Forelimb muscle (tissue), 1 donor: Measurements from ENCODE around the gene UCHL3. TPM values are rescaled to one million over a fixed set of nuclear protein-coding genes. Genes with fewer than 3 reads are reported as not detected.
"Not testable (repeated sequence)": the region's sequence is repeated elsewhere in the genome, so short reads cannot be mapped to it uniquely, and the experiment has no call there.

Experiments used
- DNase-seq: peaks from one replicate; pipeline ENCODE4 v3.0.0-alpha.2; 2013; ENCODE audit warnings: low read depth
- polyA plus RNA-seq: library from polyadenylated mRNA; unstranded; fragments of 120-200 nt; gene quantifications from one replicate; pipeline ENCODE4 v1.2.1, GENCODE V29; 2013; ENCODE audit not compliant: insufficient read length

The UCHL3 gene
- polyA plus RNA-seq, result 18.5 TPM

DNA sequence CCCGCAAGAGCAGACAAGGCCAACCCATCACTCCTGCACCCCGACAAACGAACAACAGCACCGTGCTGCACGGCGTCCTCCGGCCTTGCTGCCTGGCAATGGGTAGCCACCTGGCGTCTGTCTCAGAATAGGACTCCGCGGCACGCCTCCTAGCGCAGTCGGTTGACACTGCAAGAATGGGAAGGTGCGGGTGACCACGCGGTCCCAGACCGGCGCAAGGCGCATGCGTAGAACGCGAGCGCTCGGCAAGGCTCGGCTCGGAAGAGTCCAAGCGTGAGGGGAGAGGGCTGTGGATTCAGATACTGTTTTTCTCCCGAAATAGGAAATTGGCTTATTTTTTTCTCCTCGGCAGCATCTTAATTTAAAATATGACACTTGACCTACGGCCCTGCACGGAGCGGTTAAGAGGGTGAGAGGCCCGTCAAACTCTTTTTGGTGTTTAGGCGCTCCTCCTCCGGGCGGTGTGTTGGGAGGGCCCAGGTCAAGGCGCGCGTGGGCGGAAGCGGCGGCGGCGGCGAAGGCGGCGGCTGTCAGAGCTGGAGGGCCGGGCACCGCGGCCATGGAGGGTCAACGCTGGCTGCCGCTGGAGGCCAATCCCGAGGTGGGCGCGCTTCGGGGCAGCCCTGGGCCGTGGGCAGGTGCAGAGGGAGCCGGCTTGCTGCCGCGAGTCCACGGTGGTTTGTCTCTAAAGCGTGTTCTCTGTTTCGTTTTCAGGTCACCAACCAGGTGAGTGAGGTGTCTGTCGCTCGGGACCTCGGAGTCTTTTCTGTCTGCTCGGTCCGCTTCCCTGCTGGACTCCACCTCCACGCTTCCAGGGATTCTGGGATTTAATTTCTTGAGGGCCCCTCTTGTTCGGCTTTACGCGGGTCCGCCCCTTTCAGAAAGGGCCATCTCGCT, at the start of gene UCHL3:
TSS of gene UCHL3 (plus strand) at position 530 of the 897 bp plus-strand sequence. CDS start at position 560, 30 bp downstream.
- peak; percentile 94 for DNase-seq

DNA sequence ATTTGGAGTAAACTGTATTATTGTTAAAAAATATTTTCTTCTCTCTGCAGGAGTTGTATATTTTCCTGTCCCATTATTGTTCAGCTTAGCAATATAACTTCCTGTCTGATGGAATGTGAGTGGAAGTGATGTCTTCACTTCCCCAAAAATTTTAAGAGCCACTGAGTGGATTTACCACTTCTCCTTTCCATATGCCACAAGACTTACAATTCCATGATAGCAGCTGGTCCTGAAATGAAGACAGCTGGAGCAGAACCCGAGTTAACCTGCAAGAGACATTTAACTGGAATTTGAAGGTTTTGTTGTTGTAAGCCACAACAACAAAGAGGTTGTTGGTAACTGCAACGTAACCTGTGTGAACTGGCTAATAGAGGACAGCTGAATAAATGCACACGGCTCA, 44.3 kb upstream of the UCHL3 start:
- DNase-seq, result no peak

DNA sequence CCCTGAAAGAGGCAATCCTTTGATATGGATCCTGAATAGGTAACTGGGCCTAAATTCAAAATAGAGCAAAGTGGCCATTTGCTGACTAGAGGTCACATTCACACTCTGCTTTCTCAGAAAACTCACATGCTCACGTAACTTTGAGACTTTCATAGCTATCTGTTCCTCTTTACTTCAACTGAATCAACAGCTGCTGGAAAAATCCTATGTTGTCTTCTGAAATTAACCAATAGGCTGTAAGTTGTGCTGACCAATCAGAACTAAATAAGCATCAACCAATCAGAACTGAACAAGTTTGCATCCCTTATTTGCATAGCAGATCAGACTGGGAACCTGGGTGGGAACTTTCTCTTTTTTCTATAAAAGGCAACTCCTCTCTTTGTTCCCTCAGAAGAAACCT, 43.6 kb upstream of the UCHL3 start:
- no peak for DNase-seq

DNA sequence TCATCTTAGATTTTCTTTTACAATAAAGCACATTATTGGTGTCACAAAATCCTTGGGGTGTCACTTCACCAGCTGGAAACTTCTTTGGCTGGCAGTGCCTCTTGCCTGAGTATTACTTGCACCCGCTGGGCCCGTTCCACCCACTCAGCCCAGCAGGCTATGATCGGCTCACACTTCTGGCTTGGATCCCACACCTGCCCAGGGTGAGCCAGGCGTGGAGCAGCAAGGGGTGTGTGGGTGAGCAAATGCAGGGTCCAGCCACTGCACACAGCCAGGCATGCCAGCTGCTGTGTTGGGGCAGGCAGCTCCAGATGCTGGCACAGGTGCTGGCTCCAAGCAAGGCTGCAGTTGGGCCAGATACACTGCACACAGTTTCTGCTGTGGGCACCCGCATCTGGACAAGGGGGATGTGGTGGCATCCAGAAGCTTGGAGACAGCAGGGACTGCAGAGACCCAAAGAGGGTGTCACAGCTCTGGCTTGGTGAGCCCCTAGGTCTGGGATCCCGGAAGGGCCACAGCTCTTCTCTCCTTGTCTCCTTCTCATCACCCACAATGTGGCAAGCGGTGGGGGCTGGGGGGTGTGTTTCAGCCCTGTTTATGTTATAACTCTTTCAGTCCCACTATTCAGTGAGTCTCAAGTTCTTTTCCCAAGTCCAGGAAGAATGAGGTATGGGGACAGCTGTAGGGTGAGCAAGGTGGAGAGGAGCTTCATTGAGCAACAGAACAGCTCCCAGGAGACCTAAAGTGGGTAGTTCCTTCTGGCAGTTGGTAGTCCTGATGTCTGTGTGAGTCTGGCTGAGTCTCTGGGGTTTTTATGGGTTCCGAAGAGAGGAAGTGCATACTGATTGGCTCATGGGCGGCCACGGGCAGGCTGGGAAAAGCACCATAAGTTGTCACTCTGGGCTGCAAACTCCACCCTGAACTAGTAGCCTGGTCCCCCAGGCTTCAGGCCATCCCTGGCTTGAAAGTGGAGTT, 42.3 kb upstream of the UCHL3 start:
- DNase-seq, result no peak

DNA sequence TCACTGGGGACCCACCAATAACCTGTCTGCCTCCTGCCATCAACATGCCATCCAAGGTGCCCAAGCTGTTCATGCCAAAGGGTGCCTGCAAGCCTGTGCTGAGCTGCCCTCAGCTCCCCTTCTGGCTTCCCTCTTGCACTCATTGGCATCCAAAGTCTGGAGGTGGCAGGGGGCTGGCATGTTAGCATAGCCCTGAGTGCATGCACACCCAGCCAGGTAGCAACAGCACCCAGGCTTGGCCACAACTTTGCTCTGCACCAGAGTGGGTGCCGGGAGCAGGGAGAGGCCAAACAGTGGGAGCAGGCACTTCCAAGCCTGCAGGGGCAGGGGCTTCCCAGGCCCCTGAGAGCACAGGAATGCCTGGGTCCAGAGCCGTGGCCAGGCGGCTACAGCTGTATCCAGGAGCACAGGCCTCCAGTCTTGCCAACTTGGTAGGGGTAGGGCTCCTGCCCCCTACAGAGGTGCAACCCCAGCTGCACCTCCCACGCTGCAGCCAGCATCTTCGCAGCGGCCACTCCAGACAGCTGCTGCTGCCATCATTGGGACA, 41.5 kb upstream of the UCHL3 start:
- no peak for DNase-seq

DNA sequence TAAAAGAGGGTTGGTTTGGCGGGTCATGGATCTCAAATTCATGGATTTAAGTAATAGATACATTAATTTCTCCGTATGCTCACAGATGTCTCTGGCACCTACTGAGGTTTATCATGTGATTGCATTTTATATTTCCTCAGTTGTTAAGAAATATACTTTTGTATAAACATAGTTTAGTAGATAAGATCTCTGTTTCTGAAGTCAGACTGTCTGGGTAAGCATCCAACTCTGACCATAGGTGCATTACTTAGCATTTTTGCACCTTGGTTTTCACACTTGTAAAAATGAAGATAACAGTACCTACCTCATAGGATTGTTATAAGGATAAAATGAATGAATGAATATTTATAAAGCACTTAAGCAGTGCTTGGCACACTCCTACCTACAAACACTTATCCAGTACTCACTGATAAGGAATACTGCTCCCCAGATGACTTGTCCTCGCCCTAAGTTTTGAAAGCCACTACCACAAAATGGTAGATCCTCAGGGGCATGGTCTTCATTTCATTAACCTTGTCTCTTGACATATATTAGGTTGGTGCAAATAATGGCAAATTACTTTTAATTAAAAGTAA, 38.5 kb upstream of the UCHL3 start:
- DNase-seq, result no peak

DNA sequence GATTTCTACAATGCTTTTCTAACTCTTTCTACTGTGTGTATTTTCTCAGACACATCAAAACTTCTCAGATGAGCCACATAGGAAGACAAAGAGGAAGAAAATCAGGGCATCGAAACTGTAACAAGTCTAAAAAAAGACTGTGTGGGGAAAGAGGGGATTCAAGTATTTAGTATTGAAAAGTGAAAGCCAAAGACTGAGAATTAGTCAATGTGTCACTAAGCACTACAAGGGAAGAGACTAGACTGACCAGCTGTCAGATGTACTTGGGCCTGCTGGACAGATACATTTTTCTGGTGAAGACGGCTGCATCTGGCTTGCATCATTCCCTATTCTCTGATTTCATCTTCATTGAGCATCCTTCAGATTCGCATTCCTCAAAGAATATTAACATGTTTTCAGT, 37.3 kb upstream of the UCHL3 start:
- DNase-seq, result peak; percentile 34

DNA sequence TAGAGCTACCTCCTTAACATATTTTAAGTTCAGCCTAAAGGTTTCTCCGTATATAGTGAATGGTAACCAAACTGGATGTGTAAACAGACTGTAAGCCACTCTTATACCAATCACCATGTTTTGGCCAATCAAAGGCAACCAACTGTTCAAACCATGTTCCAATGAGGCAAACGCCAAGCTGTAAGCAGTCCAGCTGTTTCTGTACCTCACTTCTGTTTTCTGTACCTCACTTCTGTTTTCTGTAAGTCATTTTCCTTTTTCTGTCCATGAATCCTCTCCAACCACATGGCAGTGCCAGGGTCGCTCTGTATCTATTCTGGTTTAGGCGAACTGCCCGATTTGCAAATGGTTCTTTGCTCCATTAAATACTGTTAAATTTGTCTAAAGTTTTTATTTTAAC, 36.3 kb upstream of the UCHL3 start:
- DNase-seq, result no peak

DNA sequence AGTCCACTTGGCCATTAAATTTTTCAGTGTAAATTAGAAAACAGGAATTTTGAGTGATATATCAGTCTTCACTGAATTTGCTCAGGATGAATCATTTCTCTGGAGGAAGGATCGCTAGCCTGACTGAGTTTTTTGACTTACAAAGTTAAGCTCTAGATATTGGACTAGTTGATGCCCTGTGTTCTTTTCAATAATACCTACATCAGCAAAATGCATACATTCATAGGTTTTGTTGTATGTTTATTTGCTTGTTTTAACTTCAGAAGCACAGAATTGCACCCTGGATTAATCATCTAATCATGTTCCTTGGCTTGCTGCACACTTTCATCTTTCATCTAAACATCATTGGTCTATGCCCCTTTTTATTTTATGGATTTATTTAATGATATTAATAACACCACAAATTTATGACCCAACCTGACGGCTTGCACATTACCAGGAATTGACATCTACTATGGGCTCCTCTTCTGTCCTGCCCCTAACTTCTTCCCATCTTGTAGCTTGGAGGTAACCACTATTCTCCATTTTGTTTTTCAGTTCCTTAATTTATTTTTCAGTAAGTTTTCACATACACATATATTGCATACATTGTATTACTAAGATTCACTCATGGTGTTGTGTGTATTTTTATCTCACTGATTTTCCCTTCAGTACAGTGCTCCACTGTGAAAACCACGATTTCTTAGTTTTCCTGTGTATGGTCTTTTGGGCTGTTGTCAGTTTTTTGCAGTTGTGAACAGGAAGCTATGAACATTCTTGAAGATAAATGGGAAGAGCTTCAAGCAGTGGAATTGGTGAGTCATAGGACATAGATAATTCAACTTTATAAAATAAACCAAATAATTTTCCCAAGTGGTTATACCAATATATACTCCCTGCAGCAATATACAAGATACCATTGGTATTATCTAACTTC, 35.3 kb upstream of the UCHL3 start:
- no peak for DNase-seq

DNA sequence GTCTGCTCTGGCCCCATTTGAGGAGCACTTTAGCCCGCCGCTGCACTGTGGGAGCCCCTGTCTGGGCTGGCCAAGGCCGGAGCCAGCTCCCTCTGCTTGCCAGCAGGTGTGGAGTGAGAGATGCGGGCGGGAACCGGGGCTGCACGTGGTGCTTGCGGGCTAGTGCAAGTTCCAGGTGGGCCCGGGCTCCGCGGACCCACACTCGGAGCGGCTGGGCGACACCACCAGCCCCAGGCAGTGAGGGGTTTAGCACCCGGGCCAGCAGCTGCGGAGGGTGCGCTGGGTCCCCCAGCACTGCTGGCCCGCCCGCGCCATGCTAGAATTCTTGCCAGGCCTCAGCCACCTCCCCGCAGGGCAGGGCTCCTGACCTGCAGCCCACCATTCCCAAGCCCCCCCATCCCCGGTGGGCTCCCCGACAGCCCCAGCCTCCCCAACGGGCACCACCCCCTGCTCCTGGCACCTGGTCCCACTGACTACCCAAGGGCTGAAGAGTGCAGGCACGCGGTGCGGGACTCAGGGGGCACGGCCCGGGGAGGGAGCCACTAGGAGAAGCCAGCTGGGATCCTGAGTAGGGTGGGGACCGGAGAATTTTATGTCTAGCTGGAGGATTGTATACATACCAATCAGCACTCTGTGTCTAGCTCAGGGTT, 31.0 kb upstream of the UCHL3 start:
- no peak for DNase-seq

DNA sequence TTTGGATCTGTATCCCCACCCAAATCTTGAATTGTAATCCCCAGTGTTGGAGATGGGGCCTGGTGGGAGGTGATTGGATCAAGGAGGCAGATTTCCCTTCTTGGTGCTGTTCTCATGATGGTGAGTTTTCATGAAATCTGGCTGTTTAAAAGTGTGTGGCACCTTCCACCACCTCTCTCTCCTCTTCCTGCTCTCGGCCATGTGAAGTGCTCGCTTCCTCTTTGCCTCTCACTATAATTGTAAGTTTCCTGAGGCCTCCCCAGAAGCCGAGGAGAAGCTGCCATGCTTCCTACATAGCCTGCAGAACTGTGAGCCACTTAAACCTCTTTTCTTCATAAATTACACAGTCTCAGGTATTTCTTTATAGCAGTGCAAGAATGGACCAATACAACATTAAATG, 27.6 kb upstream of the UCHL3 start:
- no peak for DNase-seq

DNA sequence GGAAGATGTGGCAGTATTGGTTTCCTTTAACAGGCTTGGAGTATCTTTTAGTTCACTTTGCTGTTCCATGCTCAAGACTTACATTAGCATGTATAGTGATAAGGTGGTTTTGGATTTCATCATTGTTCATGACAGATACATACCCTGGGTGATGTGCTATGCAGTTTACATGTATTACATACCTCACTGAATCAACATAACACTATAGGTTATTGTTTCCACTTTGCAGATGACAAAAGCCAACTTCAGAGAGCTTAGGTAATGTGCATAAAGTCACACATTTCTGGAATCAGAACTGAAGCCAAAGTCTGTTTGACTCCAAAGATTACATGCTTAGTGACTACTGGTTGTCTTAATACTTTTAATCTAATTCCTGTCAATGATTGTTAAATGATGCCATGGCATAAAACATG, 19.0 kb upstream of the UCHL3 start:
- no peak for DNase-seq

DNA sequence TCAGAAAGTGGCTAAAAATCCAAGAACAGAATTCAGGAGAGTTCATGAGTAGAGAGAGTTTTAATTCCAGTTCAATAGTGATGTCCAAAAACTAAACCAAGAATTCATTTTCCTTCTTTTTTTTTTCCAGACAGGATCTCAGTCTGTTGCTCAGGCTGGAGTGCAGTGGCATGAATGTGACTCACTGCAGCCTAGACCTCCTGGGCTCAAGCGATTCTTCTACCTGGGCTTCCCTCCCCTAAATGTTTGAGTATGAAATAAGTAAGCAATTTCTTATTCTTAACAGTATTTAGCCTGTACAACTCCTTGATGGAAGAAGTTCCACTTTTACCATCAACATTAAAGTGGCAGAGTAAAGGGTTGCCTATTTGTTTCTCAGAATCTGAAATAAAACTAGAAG, 15.7 kb upstream of the UCHL3 start:
- DNase-seq, result no peak

DNA sequence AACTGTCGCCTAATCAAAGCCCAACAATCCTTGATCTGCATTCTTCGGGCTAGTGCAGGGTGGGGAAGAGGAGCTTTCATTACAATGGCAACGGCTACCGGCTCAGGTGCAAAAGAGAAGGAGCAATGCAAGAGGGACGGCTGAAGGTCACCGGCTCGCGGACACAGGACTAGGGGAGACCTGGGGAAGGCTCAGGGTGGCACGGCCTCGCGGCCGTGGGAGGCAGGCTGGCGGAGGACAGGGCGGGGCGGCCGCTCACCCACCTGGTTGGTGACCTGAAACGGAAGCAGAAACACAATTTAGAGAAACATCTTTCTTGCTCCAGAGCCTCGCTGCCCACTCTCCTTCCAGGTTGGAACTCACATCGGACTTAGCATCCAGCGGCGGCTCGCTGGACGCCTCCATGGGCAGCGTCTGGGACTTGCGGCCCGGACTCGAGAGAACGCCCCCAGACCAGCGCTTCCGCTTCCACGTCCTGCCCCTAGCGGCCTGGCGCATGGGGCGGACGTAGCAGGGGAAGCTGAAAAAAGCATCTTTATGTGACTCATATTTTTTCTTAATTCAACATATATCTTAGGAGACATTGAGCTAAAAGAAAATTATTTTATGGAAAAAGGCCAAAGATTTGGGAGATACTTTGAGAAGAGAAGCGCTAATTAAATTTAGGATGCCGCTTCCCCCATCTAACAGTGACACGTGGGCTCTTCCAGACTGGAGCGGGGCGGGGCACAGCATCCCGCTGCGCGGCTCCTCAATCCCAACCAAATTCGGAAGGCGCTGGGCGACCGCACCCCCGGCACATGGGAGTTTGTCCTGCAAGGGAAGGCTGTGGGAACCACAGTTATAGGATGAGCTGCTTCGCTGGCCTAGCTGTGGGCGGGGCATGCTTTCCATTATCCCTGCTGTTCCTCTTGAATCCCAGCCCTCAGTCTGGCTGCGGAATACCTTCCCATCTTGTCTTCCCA, 11.9 kb upstream of the UCHL3 start, which contains the start of gene COMMD6:
TSS of gene COMMD6 (minus strand) at position 441 of the 965 bp plus-strand sequence. CDS start at position 405, 36 bp downstream.
- DNase-seq, result peak; percentile 51

DNA sequence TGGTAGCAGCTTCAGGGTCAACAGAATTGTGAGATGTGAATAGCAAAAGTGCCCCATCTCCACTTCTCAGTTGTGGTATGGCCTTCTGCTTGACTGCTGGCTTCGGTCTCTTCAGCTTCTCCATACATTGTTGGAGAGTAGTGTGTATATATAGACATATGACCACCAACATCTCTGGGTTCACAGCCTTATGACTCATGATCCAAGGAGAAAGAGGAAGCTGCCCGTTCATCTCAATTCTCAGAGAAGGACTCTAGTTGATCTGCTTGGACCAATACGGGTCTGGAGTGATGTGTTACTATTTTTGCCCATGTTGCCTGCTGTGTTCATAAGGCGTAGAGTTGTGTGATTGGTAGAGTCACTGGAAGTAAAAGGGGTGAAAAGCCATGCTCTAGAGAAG, 8.3 kb upstream of the UCHL3 start:
- DNase-seq, result no peak

DNA sequence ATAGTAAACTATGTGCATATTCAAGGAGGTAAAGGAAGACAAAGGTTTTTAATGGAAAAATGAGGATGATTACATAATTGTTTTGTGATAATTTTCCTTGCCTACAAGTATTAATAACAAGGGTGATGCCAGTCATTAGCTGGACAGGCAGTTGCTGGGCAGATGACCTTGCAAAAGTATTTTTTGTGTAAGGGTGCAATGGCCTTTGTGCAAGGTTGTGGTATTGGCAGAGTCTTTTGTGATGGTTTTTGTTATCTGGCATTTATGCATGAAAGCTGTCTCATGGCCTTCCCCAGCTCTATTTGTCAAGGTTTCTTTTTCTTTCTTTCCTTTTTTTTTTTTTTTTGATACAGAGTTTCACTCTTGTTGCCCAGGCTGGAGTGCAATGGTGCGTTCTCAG, 7.6 kb upstream of the UCHL3 start:
- DNase-seq, result no peak

DNA sequence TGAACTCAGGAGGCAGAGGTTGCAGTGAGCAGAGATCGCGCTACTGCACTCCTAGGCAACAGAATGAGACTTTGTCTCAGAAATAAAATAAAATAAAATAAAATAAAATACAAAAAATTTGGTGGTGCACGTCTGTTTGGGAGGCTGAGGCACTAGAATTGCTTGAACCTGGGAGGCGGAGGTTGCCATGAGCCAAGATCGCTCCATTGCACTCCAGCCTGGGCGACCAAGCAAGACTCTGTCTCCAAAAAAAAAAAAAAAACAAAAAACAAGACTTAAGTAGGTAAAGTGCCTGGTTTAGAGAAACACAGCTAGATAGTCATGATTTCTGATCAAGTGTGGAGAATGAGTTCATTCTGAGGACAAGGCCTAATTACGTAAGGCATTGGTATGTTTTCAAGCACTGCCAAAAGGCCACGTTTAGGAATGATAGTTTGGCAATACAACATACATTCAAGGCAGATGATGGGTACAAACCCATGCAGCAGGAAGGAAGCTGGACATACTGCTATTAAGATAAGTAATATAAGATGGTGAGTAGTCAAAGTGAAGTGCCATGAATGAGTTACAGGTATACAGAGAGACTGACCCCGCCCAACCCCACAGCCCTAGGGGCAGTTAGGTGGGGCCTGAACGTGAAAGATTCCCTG, 4.8 kb upstream of the UCHL3 start:
- DNase-seq, result no peak

DNA sequence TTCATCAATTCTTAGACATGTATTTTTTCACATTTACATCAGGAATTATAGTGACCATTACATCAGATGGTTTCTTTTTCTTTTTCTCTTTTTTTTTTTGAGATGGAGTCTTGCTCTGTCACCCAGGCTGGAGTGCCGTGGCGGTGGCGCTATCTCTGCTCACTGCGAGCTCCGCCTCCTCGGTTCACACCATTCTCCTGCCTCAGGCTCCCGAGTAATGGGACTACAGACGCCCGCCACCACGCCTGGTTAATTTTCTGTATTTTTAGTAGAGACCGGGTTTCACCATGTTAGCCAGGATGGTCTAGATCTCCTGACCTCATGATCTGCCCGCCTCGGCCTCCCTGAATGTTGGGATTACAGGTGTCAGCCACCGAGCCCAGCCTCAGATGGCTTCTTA, 4.2 kb upstream of the UCHL3 start:
- not testable (repeated sequence) for DNase-seq
